Activated CD4-positive, alpha-beta T cell treated with anti-CD3 and anti-CD28 coated beads, Interleukin-2, amount 50 U/mL, for 1 hour (primary cell): ENCODE data around the gene SCMH1.
"Not testable (repeated sequence)": the region's sequence is repeated elsewhere in the genome, so short reads cannot be mapped to it uniquely, and the experiment has no call there.

ENCODE experiments used
- DNase-seq: peaks from one replicate; pipeline ENCODE4 v3.0.0-alpha.2; 2020

SCMH1 gene

DNA sequence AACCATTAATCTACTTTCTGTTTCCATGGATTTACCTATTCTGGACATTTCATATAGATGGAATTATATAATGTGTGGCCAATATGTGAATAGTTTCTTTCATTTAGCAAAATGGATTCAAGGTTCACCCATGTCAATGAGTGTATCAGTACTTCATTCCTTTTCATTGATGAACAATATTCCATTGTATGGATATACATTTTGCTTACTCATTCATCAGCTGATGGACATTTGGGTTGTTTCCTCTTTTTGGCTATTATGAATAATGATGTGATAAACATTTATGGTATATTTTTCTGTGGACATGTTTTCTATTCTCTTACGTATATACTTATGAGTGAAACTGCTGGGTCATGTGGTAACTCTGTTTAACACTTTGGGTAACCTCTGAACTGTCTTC is 97.8 kb downstream of the SCMH1 start:
- DNase-seq = no peak

- no peak for DNase-seq
Observed at GRCh38 chr1:41138549-41138948, 103.6 kb downstream of the SCMH1 start.

DNA sequence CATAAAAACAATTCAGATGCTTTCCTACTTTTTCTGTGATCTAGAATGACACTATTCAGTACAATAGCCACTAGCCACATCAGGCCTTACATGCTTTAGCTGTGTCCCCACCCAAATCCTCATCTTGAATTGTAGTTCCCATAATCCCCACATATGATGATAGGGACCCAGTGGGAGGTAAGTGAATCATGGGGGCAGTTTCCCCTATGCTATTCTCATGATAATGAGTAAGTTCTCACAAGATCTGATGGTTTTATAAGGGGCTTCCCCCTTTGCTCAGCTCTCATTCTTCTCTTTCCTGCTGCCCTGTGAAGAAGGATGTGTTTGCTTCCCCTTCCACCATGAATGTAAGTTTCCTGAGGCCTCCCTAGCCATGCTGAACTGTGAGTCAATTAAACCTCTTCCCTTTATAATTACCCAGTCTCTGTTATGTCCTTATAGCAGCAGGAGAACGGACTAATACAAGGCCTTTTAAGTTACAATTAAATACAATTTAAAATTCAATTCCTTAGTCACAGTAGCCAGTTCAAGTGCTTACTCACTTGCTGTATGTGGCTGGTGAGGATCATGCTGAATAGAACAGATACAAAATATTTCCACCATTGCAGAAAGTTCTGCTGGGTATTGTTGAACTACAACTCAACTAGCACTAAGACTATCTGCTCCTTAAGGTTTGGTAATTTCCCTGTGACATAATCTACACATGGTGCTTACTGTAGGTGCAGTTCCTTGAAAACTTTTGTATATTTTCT is 106.7 kb downstream of the SCMH1 start:
- DNase-seq = no peak

- DNase-seq = not testable (repeated sequence)
Observed at GRCh38 chr1:41134325-41134724, 107.8 kb downstream of the SCMH1 start.

- DNase-seq = peak; percentile 2
Observed at GRCh38 chr1:41122851-41123518, 119.1 kb downstream of the SCMH1 start.

GRCh38 chr1:41122148-41122547 is 120.0 kb downstream of the SCMH1 start:
- DNase-seq = no peak

- DNase-seq = no peak
Observed at GRCh38 chr1:41118645-41119044, 123.5 kb downstream of the SCMH1 start.

GRCh38 chr1:41117241-41117640 is 124.9 kb downstream of the SCMH1 start:
- not testable (repeated sequence) for DNase-seq

- no peak for DNase-seq
Observed at GRCh38 chr1:41110736-41111135, 131.4 kb downstream of the SCMH1 start.

GRCh38 chr1:41110286-41110685 is 131.8 kb downstream of the SCMH1 start:
- DNase-seq = no peak

- no peak for DNase-seq
Observed at GRCh38 chr1:41109310-41110197, 132.6 kb downstream of the SCMH1 start.

DNA sequence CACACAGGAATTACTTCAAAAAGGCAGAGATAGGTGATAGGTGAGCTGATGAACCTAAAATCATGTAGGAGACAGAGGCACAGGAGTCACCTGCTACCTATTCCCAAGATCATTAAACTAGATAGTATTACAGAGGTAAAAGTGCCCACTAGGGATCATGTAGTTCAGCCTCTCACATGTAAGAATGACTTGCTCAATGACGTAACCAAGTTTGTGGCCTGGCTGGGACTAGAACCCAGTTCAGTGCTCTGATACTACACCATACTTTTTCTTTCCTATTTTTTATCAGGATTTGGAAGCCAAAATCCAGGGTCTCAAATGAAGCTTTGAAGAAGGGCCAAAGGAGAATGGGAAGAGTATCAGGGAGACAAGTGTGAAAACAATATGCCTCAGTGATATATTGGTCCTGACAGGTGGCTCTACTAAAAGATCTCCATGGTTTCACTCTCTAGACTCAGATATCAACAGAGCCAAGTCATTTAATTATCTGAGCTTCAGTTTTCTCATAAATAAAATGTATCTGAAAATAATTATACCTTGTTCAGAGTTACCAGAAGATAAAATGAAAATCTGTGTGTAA is 133.3 kb downstream of the SCMH1 start:
- no peak for DNase-seq

DNA sequence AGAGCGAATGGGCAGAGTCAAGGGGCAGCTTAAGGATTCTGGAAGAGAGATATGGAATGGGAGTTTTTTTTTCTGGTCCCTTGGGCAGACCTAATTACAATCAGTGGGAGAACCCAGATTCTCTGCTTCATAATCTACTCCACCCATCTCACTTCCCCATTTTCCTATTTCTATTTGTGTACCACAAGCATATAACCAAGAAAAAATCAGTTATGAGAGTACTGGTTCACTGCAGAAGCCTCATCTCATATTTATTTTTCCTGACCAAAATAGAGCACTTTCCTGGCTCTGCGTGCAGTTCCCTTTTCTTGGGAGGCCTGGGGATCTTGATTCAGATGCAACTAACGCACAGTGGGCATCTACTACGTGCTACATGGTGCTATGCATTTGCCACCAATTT is 138.3 kb downstream of the SCMH1 start:
- no peak for DNase-seq

DNA sequence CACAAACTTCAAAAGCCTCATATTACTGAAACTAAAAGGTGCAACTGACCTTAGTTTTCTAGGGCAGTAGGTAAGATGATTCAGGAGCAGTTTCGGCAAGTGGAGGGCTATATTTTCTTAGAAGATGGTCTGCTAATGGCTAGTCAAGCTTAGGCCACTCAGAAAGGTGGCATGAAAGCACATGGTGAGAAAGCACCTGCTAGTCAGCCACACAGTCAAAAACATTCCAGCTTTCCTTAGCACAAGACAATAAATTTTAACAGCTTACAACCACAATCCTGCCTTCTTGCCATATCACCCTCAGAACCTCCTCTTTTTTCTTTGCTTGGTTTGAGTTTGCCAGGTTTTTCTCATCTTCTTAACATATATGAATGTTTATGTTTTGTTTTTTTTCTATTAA is 139.5 kb downstream of the SCMH1 start:
- DNase-seq = no peak

DNA sequence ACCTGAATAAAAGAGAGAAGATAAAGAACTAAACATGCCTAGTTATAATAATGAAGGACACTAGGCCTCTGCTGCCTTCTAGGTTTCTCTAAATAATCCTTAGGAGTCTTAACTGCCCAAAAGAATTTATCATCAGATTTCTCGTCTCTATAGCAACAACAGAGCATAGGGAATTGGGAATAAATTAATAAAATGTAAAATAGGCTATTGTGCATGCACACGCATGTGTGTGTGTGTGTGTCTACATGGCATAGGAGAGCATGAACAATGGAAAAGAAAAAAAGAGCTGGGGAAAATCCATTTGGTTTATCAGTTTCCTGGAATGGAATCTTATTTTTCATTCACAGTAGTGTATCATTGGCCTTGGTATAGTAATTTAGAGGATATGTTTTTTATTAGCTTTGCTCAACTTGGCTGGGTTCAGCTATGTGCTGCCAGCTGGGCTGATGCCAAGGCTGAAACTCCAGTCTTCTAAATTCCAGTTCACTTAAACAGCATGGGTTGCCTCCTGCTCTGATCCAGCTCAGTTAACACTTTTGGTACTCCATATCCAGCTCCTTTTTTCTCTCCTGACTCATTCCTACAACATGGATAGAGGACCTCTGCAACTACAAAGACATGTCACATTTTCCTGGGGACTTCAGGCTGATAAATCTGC is 140.0 kb downstream of the SCMH1 start:
- DNase-seq = no peak

GRCh38 chr1:41101076-41101475 is 141.0 kb downstream of the SCMH1 start:
- no peak for DNase-seq

DNA sequence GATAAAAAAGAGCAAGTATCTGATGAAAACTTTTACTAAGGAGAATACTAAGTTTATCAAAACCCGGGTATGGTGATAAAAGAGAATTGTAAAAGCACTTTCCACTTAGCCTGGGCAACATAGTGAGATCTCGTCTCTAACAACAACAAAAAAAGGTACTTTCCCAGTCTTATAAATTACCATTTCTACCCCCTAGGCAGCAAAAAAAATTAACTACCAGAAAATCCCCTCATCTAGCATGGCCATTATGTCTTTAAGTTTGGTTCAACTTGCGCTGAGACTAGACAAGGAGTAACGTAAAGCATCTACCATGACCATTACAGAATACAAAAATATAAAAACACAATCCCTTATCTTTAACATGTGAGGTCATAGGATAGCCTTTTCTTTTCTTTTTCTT is 141.9 kb downstream of the SCMH1 start:
- DNase-seq = no peak

- no peak for DNase-seq
Observed at GRCh38 chr1:41098730-41099460, 143.2 kb downstream of the SCMH1 start.

GRCh38 chr1:41097105-41097504 is 145.0 kb downstream of the SCMH1 start:
- no peak for DNase-seq

- no peak for DNase-seq
Observed at GRCh38 chr1:41093826-41094225, 148.3 kb downstream of the SCMH1 start.

- DNase-seq = no peak
Observed at GRCh38 chr1:41086921-41087320, 155.2 kb downstream of the SCMH1 start.

GRCh38 chr1:41078616-41079015 is 163.5 kb downstream of the SCMH1 start:
- DNase-seq = no peak
